ENCODE data around the gene SRMS. TPM values are rescaled to one million over a fixed set of nuclear protein-coding genes. Genes with fewer than 3 reads are reported as not detected.

SRMS gene
- total RNA-seq, 1 donor from 2014 or later, result not detected

DNA sequence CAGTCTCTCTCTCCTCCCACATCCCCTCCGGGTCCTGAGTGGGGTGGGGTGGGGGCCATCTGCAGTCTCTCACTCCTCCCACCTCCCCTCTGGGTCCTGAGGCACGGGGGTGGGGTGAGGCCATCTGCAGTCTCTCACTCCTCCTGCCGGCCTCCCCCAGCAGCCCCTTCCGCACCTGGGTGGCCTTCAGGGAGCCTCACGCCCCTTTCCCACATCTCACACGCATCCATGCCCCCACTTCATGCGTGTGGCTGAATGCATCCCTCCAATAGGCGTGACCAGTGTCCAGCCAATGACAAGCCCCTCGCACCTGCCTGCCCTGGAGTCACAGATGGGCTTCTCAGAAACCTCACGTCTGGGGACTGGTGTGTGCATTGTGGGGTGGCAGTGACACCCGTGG lies 993 bp upstream of the SRMS start:
- Mint-ChIP-seq H3K9me3 (ENCODE audit: low read depth) (no peaks in the 10 kb centered on the region), H3K4me1 (ENCODE audit: low read depth) (peaks cover 3% of the 10 kb centered on the region), H3K27ac (no peak overlapping the region), H3K27me3 (peaks cover 22% of the 10 kb centered on the region), H3K36me3 (ENCODE audit: insufficient read depth) (no peaks in the 10 kb centered on the region), H3K4me3 (ENCODE audit: low read depth) (no peak overlapping the region)
- DNase-seq (ENCODE audit: low spot score, unreplicated experiment), result no peak
- TF ChIP-seq, protein P1, sequence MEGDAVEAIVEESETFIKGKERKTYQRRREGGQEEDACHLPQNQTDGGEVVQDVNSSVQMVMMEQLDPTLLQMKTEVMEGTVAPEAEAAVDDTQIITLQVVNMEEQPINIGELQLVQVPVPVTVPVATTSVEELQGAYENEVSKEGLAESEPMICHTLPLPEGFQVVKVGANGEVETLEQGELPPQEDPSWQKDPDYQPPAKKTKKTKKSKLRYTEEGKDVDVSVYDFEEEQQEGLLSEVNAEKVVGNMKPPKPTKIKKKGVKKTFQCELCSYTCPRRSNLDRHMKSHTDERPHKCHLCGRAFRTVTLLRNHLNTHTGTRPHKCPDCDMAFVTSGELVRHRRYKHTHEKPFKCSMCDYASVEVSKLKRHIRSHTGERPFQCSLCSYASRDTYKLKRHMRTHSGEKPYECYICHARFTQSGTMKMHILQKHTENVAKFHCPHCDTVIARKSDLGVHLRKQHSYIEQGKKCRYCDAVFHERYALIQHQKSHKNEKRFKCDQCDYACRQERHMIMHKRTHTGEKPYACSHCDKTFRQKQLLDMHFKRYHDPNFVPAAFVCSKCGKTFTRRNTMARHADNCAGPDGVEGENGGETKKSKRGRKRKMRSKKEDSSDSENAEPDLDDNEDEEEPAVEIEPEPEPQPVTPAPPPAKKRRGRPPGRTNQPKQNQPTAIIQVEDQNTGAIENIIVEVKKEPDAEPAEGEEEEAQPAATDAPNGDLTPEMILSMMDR (IDR thresholded peaks at IDR 0.05; ENCODE audit: unreplicated experiment), result no peak

DNA sequence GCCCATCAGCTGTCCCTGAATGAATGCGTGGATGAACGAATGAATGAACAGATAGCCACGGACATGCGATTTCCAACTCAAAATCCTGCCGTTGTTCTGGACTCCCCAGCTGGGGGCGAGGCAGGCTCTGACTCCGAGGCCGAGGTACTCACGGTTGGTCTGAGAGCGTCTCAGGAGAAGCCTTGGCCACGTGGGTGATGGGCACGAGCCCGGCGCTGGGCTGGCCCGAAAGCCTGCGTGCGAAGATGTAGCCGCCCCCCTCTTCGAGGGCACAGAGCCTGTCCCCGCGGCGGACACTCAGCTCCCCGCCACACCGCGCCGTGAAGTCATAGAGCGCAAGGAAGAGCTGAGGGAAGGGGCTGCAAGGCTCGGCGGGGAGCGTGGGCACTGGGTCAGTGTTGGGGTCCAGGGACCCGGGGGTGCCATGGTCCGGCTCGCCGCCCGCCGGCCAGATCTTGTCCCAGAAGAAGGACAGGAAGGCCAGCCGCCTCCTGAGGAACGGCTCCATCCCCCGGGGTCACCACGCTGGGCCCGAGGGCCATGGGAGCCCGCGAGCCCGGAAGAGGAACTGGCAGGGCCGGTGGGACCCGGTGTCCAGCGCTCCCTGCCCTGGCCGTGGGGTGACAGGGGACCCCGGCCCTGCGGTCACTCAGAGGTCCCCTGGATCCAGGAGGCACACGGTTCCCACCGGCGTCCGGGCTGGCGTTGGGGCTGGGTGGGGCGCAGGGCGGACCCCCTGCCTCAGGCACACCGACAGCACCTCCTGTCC lies 409 bp downstream of the SRMS start:
- Mint-ChIP-seq H3K27ac (no peak overlapping the region), H3K4me3 (ENCODE audit: low read depth) (no peak overlapping the region)

DNA sequence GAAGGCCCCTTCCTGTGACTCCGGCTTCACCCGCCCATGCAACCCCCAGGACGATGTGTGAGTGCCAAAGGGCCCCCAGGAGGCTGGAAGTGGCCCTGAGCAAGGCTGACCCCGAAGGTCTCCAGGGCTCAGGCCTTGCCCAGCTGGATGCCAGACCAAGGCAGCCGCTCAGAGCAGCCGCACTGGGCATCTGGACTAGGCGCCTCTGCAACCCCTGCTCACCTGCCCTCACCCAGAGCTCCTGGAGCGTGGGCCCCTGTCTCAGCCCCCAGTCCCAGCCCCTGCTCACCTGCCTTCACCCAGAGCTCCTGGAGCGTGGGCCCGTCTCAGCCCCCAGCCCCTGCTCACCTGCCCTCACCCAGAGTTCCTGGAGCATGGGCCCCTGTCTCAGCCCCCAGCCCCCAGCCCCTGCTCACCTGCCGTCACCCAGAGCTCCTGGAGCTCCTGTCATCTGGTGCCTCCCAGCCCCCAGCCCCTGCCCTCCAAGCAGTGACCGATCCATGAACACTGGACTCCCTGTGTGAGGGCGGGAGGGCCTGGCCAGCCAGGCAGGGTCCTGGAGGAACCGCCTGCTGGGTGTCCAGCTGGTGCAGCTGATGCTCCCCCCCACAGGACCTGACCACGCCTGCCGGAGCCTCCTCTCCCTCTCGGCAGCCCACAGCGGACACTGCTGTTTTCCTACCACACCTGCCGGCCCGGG lies 1.1 kb downstream of the SRMS start:
- DNase-seq (ENCODE audit: low spot score, unreplicated experiment), result no peak
- TF ChIP-seq, protein P1 (IDR thresholded peaks at IDR 0.05; ENCODE audit: unreplicated experiment), result no peak
- Mint-ChIP-seq H3K4me3 (ENCODE audit: low read depth) (no peak overlapping the region), H3K27ac (no peak overlapping the region), H3K27me3 (peaks cover 21% of the 10 kb centered on the region), H3K9me3 (ENCODE audit: low read depth) (no peaks in the 10 kb centered on the region), H3K36me3 (ENCODE audit: insufficient read depth) (no peaks in the 10 kb centered on the region), H3K4me1 (ENCODE audit: low read depth) (peaks cover 3% of the 10 kb centered on the region)

More for the DNA sequence above, 409 bp downstream of the SRMS start:
- DNase-seq (ENCODE audit: low spot score, unreplicated experiment), result no peak
- H3K36me3 Mint-ChIP-seq (ENCODE audit: insufficient read depth), result no peaks in the 10 kb centered on the region
- peaks cover 3% of the 10 kb centered on the region for H3K4me1 Mint-ChIP-seq (ENCODE audit: low read depth)
- H3K27me3 Mint-ChIP-seq, result peaks cover 21% of the 10 kb centered on the region
- TF ChIP-seq, protein P1 (IDR thresholded peaks at IDR 0.05; ENCODE audit: unreplicated experiment), result no peak
- H3K9me3 Mint-ChIP-seq (ENCODE audit: low read depth), result no peaks in the 10 kb centered on the region

DNA sequence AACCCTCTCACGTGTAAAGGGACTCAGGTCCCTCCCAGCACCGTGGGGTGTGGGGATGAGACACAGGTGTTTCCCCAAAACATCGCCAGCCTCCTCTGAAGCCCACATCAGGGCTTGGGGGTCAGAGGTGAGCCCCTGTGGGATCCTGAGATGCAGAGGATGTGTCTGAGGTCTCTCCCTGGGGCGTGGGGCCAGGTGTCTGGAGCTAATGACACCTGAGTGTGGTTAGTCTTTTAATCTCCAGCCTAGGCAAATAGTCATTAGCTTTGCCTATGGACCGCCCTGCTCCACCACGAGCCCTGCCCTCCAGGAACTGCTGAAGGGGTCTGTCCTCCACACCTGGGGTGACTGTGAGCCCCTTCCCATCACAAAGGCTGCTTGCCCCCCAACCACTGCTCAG lies 1.7 kb downstream of the SRMS start:
- H3K4me3 Mint-ChIP-seq (ENCODE audit: low read depth), result no peak overlapping the region
- no peaks in the 10 kb centered on the region for H3K9me3 Mint-ChIP-seq (ENCODE audit: low read depth)
- H3K27me3 Mint-ChIP-seq, result peaks cover 16% of the 10 kb centered on the region
- H3K36me3 Mint-ChIP-seq (ENCODE audit: insufficient read depth), result no peaks in the 10 kb centered on the region
- no peak overlapping the region for H3K27ac Mint-ChIP-seq
- no peak for DNase-seq (ENCODE audit: low spot score, unreplicated experiment)
- TF ChIP-seq, protein P1 (IDR thresholded peaks at IDR 0.05; ENCODE audit: unreplicated experiment), result no peak
- H3K4me1 Mint-ChIP-seq (ENCODE audit: low read depth), result peaks cover 3% of the 10 kb centered on the region

DNA sequence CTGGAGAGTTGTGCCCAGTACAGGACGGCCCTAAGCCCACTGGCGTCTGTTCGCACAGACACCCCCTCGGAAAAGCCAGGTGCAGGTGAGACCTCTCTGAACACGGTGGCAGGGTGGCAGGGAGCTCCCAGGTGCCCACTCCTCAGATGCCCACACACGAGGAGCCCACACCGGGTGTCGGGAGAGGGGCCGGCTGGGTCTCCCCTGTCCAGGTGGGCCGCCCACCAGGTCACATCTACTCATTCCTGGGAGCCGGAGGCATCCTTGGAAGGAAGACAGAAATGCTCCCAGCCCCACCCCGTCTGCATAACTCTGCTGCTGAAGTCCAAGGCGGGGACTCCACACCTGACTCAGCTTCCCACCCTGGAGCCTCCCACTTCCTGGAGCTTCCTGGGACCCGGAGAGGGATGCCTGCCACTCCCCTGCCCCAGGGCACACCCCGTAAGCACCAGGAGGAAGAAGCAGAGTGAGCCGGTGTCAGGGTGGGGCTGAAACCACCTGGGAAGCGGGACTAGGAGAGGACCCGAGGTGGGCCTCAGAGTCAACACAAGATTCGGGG lies 2.5 kb downstream of the SRMS start:
- no peaks in the 10 kb centered on the region for H3K9me3 Mint-ChIP-seq (ENCODE audit: low read depth)
- H3K27ac Mint-ChIP-seq, result no peak overlapping the region
- H3K4me3 Mint-ChIP-seq (ENCODE audit: low read depth), result no peak overlapping the region
- H3K4me1 Mint-ChIP-seq (ENCODE audit: low read depth), result peaks cover 3% of the 10 kb centered on the region
- DNase-seq (ENCODE audit: low spot score, unreplicated experiment), result no peak
- no peaks in the 10 kb centered on the region for H3K36me3 Mint-ChIP-seq (ENCODE audit: insufficient read depth)
- H3K27me3 Mint-ChIP-seq, result peaks cover 15% of the 10 kb centered on the region
- TF ChIP-seq, protein P1 (IDR thresholded peaks at IDR 0.05; ENCODE audit: unreplicated experiment), result no peak
